ENCODE data around the gene SLX4. TPM values are rescaled to one million over a fixed set of nuclear protein-coding genes. Genes with fewer than 3 reads are reported as not detected.

SLX4 gene
- total RNA-seq, 1 experiment from 2014 or later: 5.1 TPM

DNA sequence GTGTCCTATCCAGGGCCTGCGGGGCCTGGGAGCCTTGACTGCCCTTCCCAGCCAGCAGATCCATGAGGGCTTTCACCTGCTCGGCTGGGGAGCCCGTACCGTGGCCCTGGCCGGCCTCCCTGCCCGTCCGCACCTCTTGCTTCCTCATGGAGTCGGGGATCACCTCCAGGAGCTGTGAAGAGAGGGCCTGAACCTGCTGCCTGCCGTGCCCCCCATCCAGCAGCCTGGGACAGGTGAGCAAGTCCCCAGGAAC lies 46.6 kb downstream of the SLX4 start:
- H3K4me1 ChIP-seq (ENCODE audit: insufficient read depth, low read length): no peaks in the 10 kb centered on the region
- no peak for ATAC-seq

DNA sequence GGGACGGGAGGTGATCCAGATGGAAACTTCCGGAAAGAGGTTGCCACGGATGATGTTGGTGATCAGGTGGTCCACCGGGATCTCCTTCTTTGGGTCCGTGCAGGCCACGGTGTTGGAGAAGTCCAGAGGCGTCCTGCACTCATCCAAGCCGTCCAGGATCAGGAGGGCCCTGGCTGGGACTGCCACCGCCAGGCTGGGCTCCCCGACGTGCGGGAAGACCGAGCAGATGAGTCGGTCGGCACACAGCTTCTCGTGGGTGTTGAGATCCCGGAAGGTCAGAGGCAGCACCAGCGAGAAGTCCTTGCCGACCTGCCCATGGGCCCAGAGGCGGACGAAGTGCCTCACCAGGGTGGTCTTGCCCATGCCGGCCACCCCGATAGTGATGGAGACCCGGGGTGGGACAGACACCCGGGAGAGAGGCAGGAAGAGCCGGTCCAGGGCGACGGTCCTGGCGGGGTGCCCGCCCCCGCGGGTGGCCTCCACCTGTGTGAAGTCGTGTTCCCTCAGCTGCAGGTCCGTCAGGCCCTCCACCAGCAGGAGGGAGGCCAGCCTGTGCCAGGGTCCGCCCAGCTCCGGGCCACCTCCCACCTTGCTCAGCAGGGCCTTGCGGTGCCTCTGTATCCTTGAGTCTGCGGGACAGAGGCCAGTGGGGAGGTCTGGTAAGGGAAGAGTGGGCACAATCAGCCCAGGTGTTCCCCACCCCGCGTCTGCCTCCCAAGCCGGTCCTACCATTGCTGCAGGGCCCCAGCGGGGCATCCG lies 47.1 kb downstream of the SLX4 start:
- H3K36me3 ChIP-seq (ENCODE audit: low read depth, low read length): no peaks in the 10 kb centered on the region
- no peaks in the 10 kb centered on the region for H3K4me1 ChIP-seq (ENCODE audit: insufficient read depth, low read length)
- H3K9ac ChIP-seq (ENCODE audit: low read length): no peak overlapping the region
- POLR2A ChIA-PET (ENCODE audit: unreplicated experiment): no interaction called here
- DNase-seq: no peak
- H3K4me2 ChIP-seq (ENCODE audit: low read length): no peak overlapping the region
- no peaks in the 10 kb centered on the region for H3K9me3 ChIP-seq (ENCODE audit: low read length)
- no TSS peak for BruUV-seq (replicated peaks)
- TF ChIP-seq, protein P1, sequence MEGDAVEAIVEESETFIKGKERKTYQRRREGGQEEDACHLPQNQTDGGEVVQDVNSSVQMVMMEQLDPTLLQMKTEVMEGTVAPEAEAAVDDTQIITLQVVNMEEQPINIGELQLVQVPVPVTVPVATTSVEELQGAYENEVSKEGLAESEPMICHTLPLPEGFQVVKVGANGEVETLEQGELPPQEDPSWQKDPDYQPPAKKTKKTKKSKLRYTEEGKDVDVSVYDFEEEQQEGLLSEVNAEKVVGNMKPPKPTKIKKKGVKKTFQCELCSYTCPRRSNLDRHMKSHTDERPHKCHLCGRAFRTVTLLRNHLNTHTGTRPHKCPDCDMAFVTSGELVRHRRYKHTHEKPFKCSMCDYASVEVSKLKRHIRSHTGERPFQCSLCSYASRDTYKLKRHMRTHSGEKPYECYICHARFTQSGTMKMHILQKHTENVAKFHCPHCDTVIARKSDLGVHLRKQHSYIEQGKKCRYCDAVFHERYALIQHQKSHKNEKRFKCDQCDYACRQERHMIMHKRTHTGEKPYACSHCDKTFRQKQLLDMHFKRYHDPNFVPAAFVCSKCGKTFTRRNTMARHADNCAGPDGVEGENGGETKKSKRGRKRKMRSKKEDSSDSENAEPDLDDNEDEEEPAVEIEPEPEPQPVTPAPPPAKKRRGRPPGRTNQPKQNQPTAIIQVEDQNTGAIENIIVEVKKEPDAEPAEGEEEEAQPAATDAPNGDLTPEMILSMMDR (conservative IDR thresholded peaks at IDR 0.05; ENCODE audit: low read depth, low read length): no peak
- TF ChIP-seq EZH2phosphoT487 (IDR thresholded peaks at IDR 0.05; ENCODE audit: borderline replicate concordance, low read length) (no peak), EZH2 (IDR thresholded peaks at IDR 0.05; ENCODE audit: low read length, unreplicated experiment) (no peak)
- no peaks in the 10 kb centered on the region for H3K27me3 ChIP-seq (ENCODE audit: low read length)
- ATAC-seq: no peak
- no peaks in the 10 kb centered on the region for H4K20me1 ChIP-seq (ENCODE audit: low read length)
- no peak overlapping the region for H3K27ac ChIP-seq (ENCODE audit: low read length)
- no peaks in the 10 kb centered on the region for H3K9me2 ChIP-seq (replicated peaks; ENCODE audit: low read length)
- intact Hi-C loops (cut with micrococcal nuclease): no loop called here
- H3F3A ChIP-seq (ENCODE audit: low read length, unreplicated experiment): no peaks in the 10 kb centered on the region
- no peak overlapping the region for H2AFZ ChIP-seq (ENCODE audit: low read length)
- no peak overlapping the region for H3K4me3 ChIP-seq (ENCODE audit: low read length)
- H3K79me2 ChIP-seq (ENCODE audit: low read length): no peaks in the 10 kb centered on the region
- CTCF ChIA-PET: no interaction called here

More for the DNA sequence above, 46.6 kb downstream of the SLX4 start:
- no peaks in the 10 kb centered on the region for H3K79me2 ChIP-seq (ENCODE audit: low read length)
- no peak overlapping the region for H3K4me2 ChIP-seq (ENCODE audit: low read length)
- POLR2A ChIA-PET (ENCODE audit: unreplicated experiment): no interaction called here
- no TSS peak for BruUV-seq (replicated peaks)
- no peaks in the 10 kb centered on the region for H3F3A ChIP-seq (ENCODE audit: low read length, unreplicated experiment)
- CTCF ChIA-PET: no interaction called here
- no peaks in the 10 kb centered on the region for H3K36me3 ChIP-seq (ENCODE audit: low read depth, low read length)
- H3K9me3 ChIP-seq (ENCODE audit: low read length): no peaks in the 10 kb centered on the region
- no peak overlapping the region for H3K4me3 ChIP-seq (ENCODE audit: low read length)
- DNase-seq: no peak
- H4K20me1 ChIP-seq (ENCODE audit: low read length): no peaks in the 10 kb centered on the region
- no peak overlapping the region for H3K9ac ChIP-seq (ENCODE audit: low read length)
- no peak overlapping the region for H2AFZ ChIP-seq (ENCODE audit: low read length)
- H3K27ac ChIP-seq (ENCODE audit: low read length): no peak overlapping the region
- intact Hi-C loops (cut with micrococcal nuclease): no loop called here
- H3K9me2 ChIP-seq (replicated peaks; ENCODE audit: low read length): no peaks in the 10 kb centered on the region
- H3K27me3 ChIP-seq (ENCODE audit: low read length): no peaks in the 10 kb centered on the region
- TF ChIP-seq EZH2 (IDR thresholded peaks at IDR 0.05; ENCODE audit: low read length, unreplicated experiment) (no peak), EZH2phosphoT487 (IDR thresholded peaks at IDR 0.05; ENCODE audit: borderline replicate concordance, low read length) (no peak)
- TF ChIP-seq, protein P1 (conservative IDR thresholded peaks at IDR 0.05; ENCODE audit: low read depth, low read length): no peak

DNA sequence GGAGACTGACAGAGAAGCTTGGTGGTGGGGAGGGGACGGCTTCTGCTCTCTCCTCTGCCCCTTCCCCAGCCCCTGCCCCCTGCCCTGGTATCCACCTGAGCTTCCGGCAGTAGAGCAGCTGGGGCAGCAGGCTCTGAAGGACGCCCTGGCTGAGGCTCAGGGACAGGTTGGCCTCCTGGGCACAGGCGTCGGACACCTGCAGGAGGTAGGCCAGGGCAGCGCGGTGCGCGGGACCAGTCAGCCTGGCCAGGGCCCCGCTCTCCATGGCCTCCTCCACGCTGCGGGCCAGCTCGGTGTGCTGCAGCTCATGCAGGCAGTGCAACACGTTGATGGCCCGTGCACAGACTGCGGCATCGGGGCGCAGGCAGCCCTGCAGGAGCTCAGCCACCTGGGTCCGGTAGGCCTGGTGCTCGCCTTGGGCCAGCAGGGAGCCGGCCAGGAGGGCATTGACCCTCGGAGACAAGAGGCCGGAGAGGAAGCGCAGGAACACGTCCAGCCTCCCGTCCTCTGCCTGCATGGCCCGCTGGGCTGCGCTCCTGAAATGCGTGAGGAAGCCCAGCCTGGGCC lies 48.4 kb downstream of the SLX4 start:
- H3K4me3 ChIP-seq (ENCODE audit: low read length): no peak overlapping the region
- intact Hi-C loops (cut with micrococcal nuclease): no loop called here
- H3K4me1 ChIP-seq (ENCODE audit: insufficient read depth, low read length): no peaks in the 10 kb centered on the region
- no peaks in the 10 kb centered on the region for H3K36me3 ChIP-seq (ENCODE audit: low read depth, low read length)
- no peaks in the 10 kb centered on the region for H4K20me1 ChIP-seq (ENCODE audit: low read length)
- TF ChIP-seq, protein P1 (conservative IDR thresholded peaks at IDR 0.05; ENCODE audit: low read depth, low read length): no peak
- TF ChIP-seq EZH2phosphoT487 (IDR thresholded peaks at IDR 0.05; ENCODE audit: borderline replicate concordance, low read length) (no peak), EZH2 (IDR thresholded peaks at IDR 0.05; ENCODE audit: low read length, unreplicated experiment) (no peak)
- ChIA-PET POLR2A (ENCODE audit: unreplicated experiment) (no interaction called here), CTCF (no interaction called here)
- H3K4me2 ChIP-seq (ENCODE audit: low read length): no peak overlapping the region
- no peaks in the 10 kb centered on the region for H3K79me2 ChIP-seq (ENCODE audit: low read length)
- DNase-seq: no peak
- BruUV-seq (replicated peaks): no TSS peak
- no peaks in the 10 kb centered on the region for H3K9me2 ChIP-seq (replicated peaks; ENCODE audit: low read length)
- no peaks in the 10 kb centered on the region for H3K27me3 ChIP-seq (ENCODE audit: low read length)
- ATAC-seq: no peak
- no peak overlapping the region for H3K9ac ChIP-seq (ENCODE audit: low read length)
- H3F3A ChIP-seq (ENCODE audit: low read length, unreplicated experiment): no peaks in the 10 kb centered on the region
- no peak overlapping the region for H2AFZ ChIP-seq (ENCODE audit: low read length)
- H3K27ac ChIP-seq (ENCODE audit: low read length): no peak overlapping the region
- no peaks in the 10 kb centered on the region for H3K9me3 ChIP-seq (ENCODE audit: low read length)

Data from PC-3 (cell line).